SK-N-SH (cell line): ENCODE measurements around the gene ALG9. TPM values are rescaled to one million over a fixed set of nuclear protein-coding genes. Genes with fewer than 3 reads are reported as not detected.

Experiments used
- CTCF ChIA-PET: fragments of 300-600, 350-600 bp; formaldehyde crosslinking; extraction: SDS; loops from one replicate; lab custom pipeline; 2021; lab: Yijun Ruan, JAX
- POLR2A ChIA-PET: fragments of 350-600 bp; sonication (Branson Sonifier 250); formaldehyde crosslinking; extraction: SDS; loops from one replicate; lab custom pipeline; 2020; ENCODE audit warnings: antibody characterized with exemption, inconsistent platforms; lab: Yijun Ruan, JAX
- DNase-seq: peaks from one replicate; pipeline ENCODE4 v3.0.0; 2012
- H2AFZ ChIP-seq: fragments of 200-600 bp; sonication (generic); 2 replicates; pipeline ENCODE4 v1.8.1; 2016; ENCODE audit warnings: antibody characterized with exemption, mild to moderate bottlenecking, low read depth
- H3F3A ChIP-seq: fragments of 200-600 bp; sonication (generic); replicated peaks from 2 replicates; pipeline ENCODE3; 2016; ENCODE audit warnings: antibody characterized with exemption, mild to moderate bottlenecking; ENCODE audit not compliant: insufficient read depth
- H3K27ac ChIP-seq, 2 experiments: fragments of 200-500 bp in 1 of 2; fragments of 200-600 bp in 1 of 2; sonication (Bioruptor generic) in 1 of 2; sonication (generic), shearing (Covaris generic) in 1 of 2; 2 replicates each; pipeline versions ENCODE4 v1.5.1 to v1.6.1; 2014 to 2016; ENCODE audit warnings: low read depth in 2 of 2, inconsistent platforms in 1 of 2, low read length in 1 of 2, mild to moderate bottlenecking in 1 of 2, mixed read lengths in 1 of 2
- H3K27me3 ChIP-seq: fragments of 200-600 bp; sonication (generic), shearing (Covaris generic); 2 replicates; pipeline ENCODE4 v1.6.1; 2016; ENCODE audit warnings: mixed run types; ENCODE audit not compliant: insufficient read depth
- H3K36me3 ChIP-seq, 2 experiments: fragments of 200-500 bp in 1 of 2; fragments of 200-600 bp in 1 of 2; sonication (Bioruptor generic) in 1 of 2; sonication (generic) in 1 of 2; replicated peaks in 1 of 2; 2 replicates each; pipeline versions ENCODE3 to v1.5.1; 2014 to 2016; ENCODE audit warnings: low read length in 1 of 2, mild to moderate bottlenecking in 1 of 2; ENCODE audit not compliant: insufficient read depth in 2 of 2, control insufficient read depth in 1 of 2
- H3K4me1 ChIP-seq, 2 experiments: fragments of 200-500 bp in 1 of 2; fragments of 200-600 bp in 1 of 2; sonication (Bioruptor generic) in 1 of 2; sonication (generic), shearing (Covaris generic) in 1 of 2; 2 replicates each; pipeline versions ENCODE4 v1.5.1 to v1.6.1; 2014 to 2016; ENCODE audit warnings: low read depth in 1 of 2, low read length in 1 of 2, mixed run types in 1 of 2; ENCODE audit not compliant: insufficient read depth in 2 of 2, control insufficient read depth in 1 of 2
- H3K4me2 ChIP-seq: fragments of 200-600 bp; sonication (generic), shearing (Covaris generic); 2 replicates; pipeline ENCODE4 v1.6.1; 2017; ENCODE audit warnings: mixed run types
- H3K4me3 ChIP-seq, 2 experiments: fragments of 200-500 bp in 1 of 2; fragments of 200-600 bp in 1 of 2; sonication (Bioruptor generic) in 1 of 2; sonication (generic), shearing (Covaris generic) in 1 of 2; 2 replicates each; pipeline versions ENCODE4 v1.5.1 to v1.8.1; 2014 to 2016; ENCODE audit warnings: low read depth in 2 of 2, inconsistent platforms in 1 of 2, low read length in 1 of 2, mild to moderate bottlenecking in 1 of 2, mixed read lengths in 1 of 2, moderate library complexity in 1 of 2
- H3K79me2 ChIP-seq: fragments of 200-600 bp; sonication (generic); 2 replicates; pipeline ENCODE4 v1.8.1; 2017; ENCODE audit warnings: mild to moderate bottlenecking; ENCODE audit not compliant: insufficient read depth
- H3K9ac ChIP-seq: fragments of 200-600 bp; sonication (generic); 2 replicates; pipeline ENCODE4 v1.6.1; 2017; ENCODE audit warnings: mixed run types
- H3K9me2 ChIP-seq: fragments of 200-600 bp; sonication (generic); 2 replicates; pipeline ENCODE4 v1.6.1; 2017; ENCODE audit warnings: mixed run types
- H3K9me3 ChIP-seq: fragments of 200-600 bp; sonication (generic); 2 replicates; pipeline ENCODE4 v1.6.1; 2017; ENCODE audit warnings: mixed run types, mild to moderate bottlenecking, moderate library complexity
- H4K20me1 ChIP-seq: fragments of 200-600 bp; sonication (generic); 2 replicates; pipeline ENCODE4 v1.6.1; 2017; ENCODE audit warnings: mild to moderate bottlenecking, mixed run types; ENCODE audit not compliant: insufficient read depth
- EP300 ChIP-seq, 2 experiments: IDR thresholded peaks; 2 replicates each; pipeline versions ENCODE4 v1.4.0 to v1.6.1; 2012; ENCODE audit warnings: borderline replicate concordance in 1 of 2, low read depth in 1 of 2, low read length in 1 of 2
- EZH2phosphoT487 ChIP-seq: fragments of 200-600 bp; sonication (generic); IDR thresholded peaks from 2 replicates; pipeline ENCODE4 v1.6.1; 2017; ENCODE audit warnings: low read depth, mixed run types, mild to moderate bottlenecking, antibody characterized with exemption, moderate library complexity, borderline replicate concordance
- FOSL2 ChIP-seq: IDR thresholded peaks from 2 replicates; pipeline ENCODE4 v1.4.0; 2012; ENCODE audit warnings: low read depth, mild to moderate bottlenecking, moderate library complexity, borderline replicate concordance
- FOXJ3 ChIP-seq: sonication (generic); formaldehyde crosslinking; IDR thresholded peaks from 2 replicates; pipeline ENCODE4 v1.5.1; 2020; ENCODE audit warnings: mild to moderate bottlenecking, missing genetic modification reagents
- FOXM1 ChIP-seq: IDR thresholded peaks from 2 replicates; pipeline ENCODE4 v1.4.0; 2012; ENCODE audit warnings: low read depth, mild to moderate bottlenecking
- GATA2 ChIP-seq: sonication (generic); formaldehyde crosslinking; IDR thresholded peaks from 2 replicates; pipeline ENCODE4 v1.5.0; 2020; ENCODE audit warnings: mild to moderate bottlenecking, missing genetic modification reagents
- JUND ChIP-seq: IDR thresholded peaks from 2 replicates; pipeline ENCODE4 v1.4.0; 2012
- MXI1 ChIP-seq: IDR thresholded peaks from 2 replicates; pipeline ENCODE4 v1.6.1; 2012; ENCODE audit warnings: mild to moderate bottlenecking, low read depth, low read length, improper control_type of control experiment
- NFIC ChIP-seq: IDR thresholded peaks from 2 replicates; pipeline ENCODE4 v1.4.0; 2012; ENCODE audit warnings: borderline replicate concordance
- POLR2AphosphoS5 ChIP-seq: IDR thresholded peaks from 2 replicates; pipeline ENCODE4 v1.6.1; 2012; ENCODE audit warnings: low read depth, low read length
- RAD21 ChIP-seq: IDR thresholded peaks from 2 replicates; pipeline ENCODE4 v1.6.1; 2012; ENCODE audit warnings: mild to moderate bottlenecking, low read length
- RCOR1 ChIP-seq: fragments of 150-350 bp; IDR thresholded peaks from 2 replicates; pipeline ENCODE4 v1.6.1; 2017; ENCODE audit warnings: antibody characterized with exemption, low read length
- RXRA ChIP-seq: IDR thresholded peaks from 2 replicates; pipeline ENCODE4 v1.4.0; 2012; ENCODE audit warnings: low read depth, mild to moderate bottlenecking, borderline replicate concordance
- SMC3 ChIP-seq: IDR thresholded peaks from 2 replicates; pipeline ENCODE4 v1.6.1; 2012; ENCODE audit warnings: low read depth, low read length, improper control_type of control experiment
- USF2 ChIP-seq: fragments of 150-350 bp; IDR thresholded peaks from 2 replicates; pipeline ENCODE4 v1.6.1; 2017; ENCODE audit warnings: antibody characterized with exemption, low read length, low read depth, borderline replicate concordance
- YY1 ChIP-seq: IDR thresholded peaks from 2 replicates; pipeline ENCODE4 v1.4.0; 2012; ENCODE audit warnings: low read depth, mild to moderate bottlenecking
- WGBS: methylation state at CpG from one replicate; pipeline ENCODE4 v1.1.6; 2017; ENCODE audit warnings: low lambda C conversion rate; 5-methylcytosine and 5-hydroxymethylcytosine counted together
- polyA plus RNA-seq, 3 experiments: library from polyadenylated mRNA; depleted of rRNA; stranded (reverse); fragments of >200 nt; gene quantifications; 2 replicates each; pipeline ENCODE4 v1.2.3, GENCODE V29; 2012
- TF ChIP-seq, protein P1 (sequence below): IDR thresholded peaks from 2 replicates; pipeline ENCODE4 v1.4.0; 2012; ENCODE audit warnings: low read depth, borderline replicate concordance
- TF ChIP-seq, protein P2 (sequence below): IDR thresholded peaks from 2 replicates; pipeline ENCODE4 v1.4.0; 2012; ENCODE audit warnings: low read depth, borderline replicate concordance

Gene ALG9
- polyA plus RNA-seq, 1 of the 3 experiments (the other 2 are of a cell fraction), result 17.9 TPM

DNA sequence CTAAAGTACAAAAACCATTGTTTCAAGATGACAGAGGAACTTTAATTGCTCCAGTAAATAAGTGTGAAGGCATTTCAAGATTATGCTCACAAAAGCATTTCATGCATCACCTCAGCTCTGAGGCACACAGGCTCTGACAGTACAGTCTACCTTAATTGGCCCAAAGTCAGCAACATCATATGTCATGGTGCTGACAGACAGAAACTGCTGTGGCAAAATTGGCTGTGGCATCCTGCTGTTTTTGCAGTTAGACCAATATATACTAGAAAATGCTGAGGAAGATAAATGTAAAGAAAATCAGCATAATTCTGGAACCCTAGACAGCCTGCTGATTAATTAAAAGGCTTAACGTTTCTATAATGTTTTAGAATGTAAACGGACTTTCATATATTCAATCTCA, 70.2 kb downstream of the ALG9 start:
- Histone ChIP-seq H3K9me3 (no peaks in the 10 kb centered on the region), H3K36me3 (peaks cover 0 to 13% of the 10 kb centered on the region in 2 experiments), H3K4me2 (no peak overlapping the region), H3K27me3 (no peaks in the 10 kb centered on the region), H3K9me2 (no peaks in the 10 kb centered on the region), H2AFZ (no peak overlapping the region), H3K79me2 (no peaks in the 10 kb centered on the region), H3K4me1 (peaks cover 4 to 10% of the 10 kb centered on the region in 2 experiments; a peak in 3 of 4 replicates), H3K4me3 (no peak overlapping the region), H4K20me1 (no peaks in the 10 kb centered on the region), H3K27ac (no peak overlapping the region), H3K9ac (no peak overlapping the region), H3F3A (peaks cover 12% of the 10 kb centered on the region)
- ChIA-PET POLR2A (no interaction called here), CTCF (interaction anchor here (0.7 to 0.8 kb wide), 2 partner anchors 20 to 197 kb away, joined by 3 read pairs; no protein-coding TSS in a partner anchor)
- WGBS, result 94% methylated on average over 2 of the region's 2 CpGs
- DNase-seq, result no peak
- TF ChIP-seq GATA2 (no peak), RXRA (no peak), RCOR1 (no peak), FOXJ3 (CRISPR knock-in tag) (no peak), EZH2phosphoT487 (no peak), EP300 (IDR thresholded peaks at IDR 0.05; ENCODE audit: borderline replicate concordance in 1 of 2, low read depth in 1 of 2, low read length in 1 of 2) (no peak), NFIC (no peak), FOSL2 (no peak), POLR2AphosphoS5 (no peak), FOXM1 (no peak), RAD21 (no peak), JUND (no peak), YY1 (no peak), MXI1 (no peak), SMC3 (no peak), USF2 (no peak)
- TF ChIP-seq, protein P1, sequence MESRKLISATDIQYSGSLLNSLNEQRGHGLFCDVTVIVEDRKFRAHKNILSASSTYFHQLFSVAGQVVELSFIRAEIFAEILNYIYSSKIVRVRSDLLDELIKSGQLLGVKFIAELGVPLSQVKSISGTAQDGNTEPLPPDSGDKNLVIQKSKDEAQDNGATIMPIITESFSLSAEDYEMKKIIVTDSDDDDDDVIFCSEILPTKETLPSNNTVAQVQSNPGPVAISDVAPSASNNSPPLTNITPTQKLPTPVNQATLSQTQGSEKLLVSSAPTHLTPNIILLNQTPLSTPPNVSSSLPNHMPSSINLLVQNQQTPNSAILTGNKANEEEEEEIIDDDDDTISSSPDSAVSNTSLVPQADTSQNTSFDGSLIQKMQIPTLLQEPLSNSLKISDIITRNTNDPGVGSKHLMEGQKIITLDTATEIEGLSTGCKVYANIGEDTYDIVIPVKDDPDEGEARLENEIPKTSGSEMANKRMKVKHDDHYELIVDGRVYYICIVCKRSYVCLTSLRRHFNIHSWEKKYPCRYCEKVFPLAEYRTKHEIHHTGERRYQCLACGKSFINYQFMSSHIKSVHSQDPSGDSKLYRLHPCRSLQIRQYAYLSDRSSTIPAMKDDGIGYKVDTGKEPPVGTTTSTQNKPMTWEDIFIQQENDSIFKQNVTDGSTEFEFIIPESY, result no peak
- TF ChIP-seq, protein P2, sequence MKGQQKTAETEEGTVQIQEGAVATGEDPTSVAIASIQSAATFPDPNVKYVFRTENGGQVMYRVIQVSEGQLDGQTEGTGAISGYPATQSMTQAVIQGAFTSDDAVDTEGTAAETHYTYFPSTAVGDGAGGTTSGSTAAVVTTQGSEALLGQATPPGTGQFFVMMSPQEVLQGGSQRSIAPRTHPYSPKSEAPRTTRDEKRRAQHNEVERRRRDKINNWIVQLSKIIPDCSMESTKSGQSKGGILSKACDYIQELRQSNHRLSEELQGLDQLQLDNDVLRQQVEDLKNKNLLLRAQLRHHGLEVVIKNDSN, result no peak
